SU-DHL-6 (cell line): ENCODE results near the gene RTL3.

ENCODE experiments used
- EZH2phosphoT487 ChIP-seq: fragments of 200-600 bp; sonication (generic), shearing (Covaris generic); conservative IDR thresholded peaks from 2 replicates; pipeline ENCODE4 v1.6.1; 2018; ENCODE audit warnings: mild to moderate bottlenecking, antibody characterized with exemption, low read length, moderate library complexity, mixed read lengths
- TF ChIP-seq, protein P1 (sequence below): fragments of 200-600 bp; sonication (generic); IDR thresholded peaks from one replicate; pipeline ENCODE4 v1.5.1; 2017; ENCODE audit warnings: antibody characterized with exemption, mild to moderate bottlenecking, low read length, moderate library complexity; ENCODE audit not compliant: insufficient read depth, poor library complexity, severe bottlenecking

DNA sequence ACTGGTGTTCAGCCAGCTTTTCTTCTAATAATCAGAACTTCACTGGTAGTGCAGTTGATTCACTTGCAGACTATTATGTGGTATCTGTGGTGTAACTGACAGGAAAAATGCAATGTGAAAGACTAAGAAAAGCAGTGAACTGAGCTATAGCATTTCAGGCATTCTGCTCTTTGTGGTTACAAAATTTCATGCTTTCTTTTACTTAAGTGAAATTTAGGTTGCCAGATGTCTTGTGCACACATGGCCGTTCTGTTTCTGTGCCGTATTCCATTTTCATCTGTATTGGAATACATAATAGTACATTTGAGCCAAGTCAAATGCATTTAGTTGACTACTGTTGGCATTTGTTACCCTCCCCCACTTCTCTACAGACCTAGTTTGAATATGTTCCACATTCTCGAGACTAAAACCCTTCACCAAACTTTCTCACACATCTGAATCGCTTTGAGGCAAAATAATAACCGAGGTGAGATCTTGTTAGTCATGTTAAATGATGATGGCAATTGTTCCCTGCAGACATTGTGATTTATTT is 8.2 kb downstream of the RTL3 start:
- TF ChIP-seq, protein P1, sequence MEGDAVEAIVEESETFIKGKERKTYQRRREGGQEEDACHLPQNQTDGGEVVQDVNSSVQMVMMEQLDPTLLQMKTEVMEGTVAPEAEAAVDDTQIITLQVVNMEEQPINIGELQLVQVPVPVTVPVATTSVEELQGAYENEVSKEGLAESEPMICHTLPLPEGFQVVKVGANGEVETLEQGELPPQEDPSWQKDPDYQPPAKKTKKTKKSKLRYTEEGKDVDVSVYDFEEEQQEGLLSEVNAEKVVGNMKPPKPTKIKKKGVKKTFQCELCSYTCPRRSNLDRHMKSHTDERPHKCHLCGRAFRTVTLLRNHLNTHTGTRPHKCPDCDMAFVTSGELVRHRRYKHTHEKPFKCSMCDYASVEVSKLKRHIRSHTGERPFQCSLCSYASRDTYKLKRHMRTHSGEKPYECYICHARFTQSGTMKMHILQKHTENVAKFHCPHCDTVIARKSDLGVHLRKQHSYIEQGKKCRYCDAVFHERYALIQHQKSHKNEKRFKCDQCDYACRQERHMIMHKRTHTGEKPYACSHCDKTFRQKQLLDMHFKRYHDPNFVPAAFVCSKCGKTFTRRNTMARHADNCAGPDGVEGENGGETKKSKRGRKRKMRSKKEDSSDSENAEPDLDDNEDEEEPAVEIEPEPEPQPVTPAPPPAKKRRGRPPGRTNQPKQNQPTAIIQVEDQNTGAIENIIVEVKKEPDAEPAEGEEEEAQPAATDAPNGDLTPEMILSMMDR: no peak
- no peak for TF ChIP-seq EZH2phosphoT487
